HG03378 (cell line): ENCODE results near the gene PPDPF.
"Not testable (repeated sequence)": the region's sequence is repeated elsewhere in the genome, so short reads cannot be mapped to it uniquely, and the experiment has no call there.

ENCODE experiments used
- ATAC-seq: cut with Tn5 transposase; IDR thresholded peaks from one replicate; pipeline ENCODE4 v1.9.1; 2021; ENCODE audit warnings: mild to moderate bottlenecking, moderate library complexity; ENCODE audit not compliant: unreplicated experiment

PPDPF gene

DNA sequence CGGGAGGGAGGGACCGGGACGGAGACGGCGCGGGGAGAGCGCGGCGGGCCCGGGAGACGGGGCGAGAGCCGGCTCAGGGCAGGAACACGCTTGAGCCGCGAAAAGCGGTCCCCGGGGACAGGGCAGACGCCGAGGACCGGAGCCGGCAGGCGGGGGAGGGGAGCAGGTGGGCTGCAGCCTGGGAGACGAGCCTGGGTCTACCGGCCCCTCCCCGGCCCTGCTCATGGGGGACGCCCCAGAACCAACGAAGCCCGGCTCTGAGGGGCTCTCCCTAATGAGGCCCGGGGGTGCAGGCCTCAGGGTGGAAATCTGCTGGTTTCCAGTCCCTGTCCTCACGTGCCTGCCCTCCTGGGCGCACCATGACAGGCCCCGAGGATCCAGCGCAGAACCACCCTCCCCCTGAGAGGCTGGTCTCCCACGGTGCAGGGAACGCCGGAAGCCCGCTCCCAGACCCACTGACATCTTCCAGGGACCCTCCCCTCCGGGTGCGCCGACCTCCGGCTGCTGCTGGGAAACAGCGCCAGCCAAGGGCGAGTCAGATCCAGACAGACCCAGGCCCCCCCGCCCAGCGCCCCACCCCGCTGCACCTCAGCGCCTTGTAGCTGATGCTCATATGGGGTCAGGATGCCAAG, 21.1 kb upstream of the PPDPF start:
- no peak for ATAC-seq

DNA sequence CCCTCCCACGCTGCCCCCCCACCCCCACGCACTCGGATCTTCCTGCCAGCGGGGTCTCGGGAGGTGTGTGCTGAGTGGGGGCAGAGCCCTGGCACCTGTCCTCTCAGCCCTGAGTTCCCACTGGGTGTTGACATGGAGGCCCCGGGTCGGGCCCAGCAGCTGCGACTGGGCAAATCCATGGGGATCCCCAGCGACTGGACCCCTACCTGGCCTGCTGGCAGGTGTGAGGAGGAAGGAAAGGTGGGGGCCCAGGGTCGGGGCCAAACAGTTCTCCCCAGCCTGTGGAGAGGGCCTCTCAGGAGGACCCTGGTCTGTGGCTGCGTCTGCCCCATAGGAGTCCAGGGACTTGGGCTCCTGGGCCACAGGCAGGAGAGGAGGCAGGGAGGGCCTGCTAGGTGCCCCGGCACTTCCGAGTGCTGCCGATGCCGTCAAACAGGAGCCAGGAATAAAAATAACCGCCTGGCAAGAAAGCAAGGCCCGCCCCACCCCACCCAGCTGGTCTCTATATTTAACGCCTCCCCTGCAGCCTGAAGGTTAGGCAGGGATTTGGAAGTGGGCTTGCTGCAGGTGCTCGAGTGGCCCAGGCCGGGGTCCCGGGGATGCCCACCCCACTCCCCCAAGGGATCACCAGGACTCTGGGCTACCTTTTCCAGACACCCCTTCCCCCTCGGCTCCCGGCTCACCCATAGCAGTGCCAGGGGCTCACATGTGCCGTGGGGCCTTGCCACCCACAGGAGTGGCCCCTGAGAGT, 20.2 kb upstream of the PPDPF start:
- no peak for ATAC-seq

DNA sequence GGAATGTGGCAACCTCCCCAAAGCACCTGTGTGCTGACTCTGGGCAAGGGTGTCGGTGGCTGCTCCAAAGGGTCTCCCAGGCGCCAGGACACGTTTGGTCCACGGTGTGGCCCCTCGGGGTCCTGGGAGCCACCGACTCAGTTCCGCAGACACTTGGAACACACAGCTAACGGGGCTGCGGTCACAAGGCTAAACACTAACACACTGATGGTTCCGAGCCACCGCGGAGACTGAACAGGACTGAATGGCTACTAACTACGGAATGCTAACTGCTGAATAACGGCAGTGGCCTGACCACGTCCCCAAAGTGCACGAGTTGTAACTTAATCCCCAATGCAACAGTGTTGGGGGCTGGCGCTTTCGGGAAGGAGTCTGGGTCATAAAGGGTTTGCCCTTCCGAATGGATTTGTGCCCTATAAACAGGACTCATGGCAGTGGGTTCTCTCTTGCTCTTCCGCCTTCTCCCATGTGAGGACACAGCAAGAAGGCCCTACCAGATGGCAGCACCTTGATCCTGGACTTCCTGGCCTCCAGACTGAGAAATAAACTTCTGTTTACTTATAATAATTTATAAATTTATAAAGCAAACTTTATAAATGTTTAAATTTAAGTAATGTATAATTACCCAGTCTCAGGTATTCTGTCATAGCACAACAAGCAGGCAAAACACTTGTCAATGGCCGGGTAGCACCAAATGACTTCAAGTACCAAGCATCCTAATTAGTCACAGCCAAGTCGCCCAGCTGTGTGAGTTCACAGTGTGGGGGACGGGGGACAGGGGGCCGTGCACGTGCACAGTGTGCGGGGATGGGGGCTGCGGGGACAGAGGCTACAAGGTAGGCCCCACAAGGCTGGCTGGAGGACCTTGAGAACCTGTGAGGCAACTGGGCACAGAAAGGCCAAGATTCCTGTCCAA, 19.4 kb upstream of the PPDPF start:
- no peak for ATAC-seq

DNA sequence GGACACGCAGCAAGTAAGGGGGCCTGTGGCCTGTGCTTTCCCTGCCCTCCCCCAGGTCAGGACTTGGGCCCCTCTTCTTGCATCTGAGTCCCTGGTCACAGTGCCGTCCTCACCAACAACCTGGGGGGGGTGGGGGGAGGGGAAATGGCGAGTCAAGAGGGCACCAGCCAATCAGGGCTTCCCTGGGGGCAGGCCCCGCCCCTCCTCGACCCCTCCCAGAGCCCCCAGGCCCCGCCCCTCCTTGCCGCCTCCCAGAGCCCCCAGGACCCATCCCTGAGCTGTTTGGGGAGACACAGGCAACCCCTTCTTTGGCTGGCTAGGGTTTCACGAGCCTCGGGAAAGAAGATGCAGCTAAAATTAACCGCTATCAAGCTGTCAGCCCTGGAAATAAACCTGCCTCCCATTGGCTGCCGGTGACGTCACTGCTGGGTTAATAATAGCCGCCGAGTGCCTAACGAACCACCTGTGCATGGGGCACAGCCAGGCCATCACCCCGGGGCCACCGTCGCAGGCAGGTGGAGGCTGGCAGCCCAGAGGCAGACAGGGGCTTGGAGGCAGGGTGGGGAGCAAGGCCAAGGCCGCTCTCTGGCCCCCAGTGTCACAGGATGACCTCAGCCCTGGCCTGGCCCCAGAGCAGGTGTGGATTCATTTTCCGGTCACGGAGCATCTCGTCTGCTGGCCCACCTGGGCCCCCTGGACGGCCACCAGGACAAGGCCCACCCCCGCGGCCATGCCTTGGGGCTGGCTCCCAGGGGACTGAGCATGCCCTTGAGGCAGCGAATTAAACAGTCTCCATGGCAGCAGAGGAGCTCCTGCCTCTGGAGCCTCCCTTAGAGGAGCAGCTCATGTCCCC, 18.5 kb upstream of the PPDPF start:
- no peak for ATAC-seq

DNA sequence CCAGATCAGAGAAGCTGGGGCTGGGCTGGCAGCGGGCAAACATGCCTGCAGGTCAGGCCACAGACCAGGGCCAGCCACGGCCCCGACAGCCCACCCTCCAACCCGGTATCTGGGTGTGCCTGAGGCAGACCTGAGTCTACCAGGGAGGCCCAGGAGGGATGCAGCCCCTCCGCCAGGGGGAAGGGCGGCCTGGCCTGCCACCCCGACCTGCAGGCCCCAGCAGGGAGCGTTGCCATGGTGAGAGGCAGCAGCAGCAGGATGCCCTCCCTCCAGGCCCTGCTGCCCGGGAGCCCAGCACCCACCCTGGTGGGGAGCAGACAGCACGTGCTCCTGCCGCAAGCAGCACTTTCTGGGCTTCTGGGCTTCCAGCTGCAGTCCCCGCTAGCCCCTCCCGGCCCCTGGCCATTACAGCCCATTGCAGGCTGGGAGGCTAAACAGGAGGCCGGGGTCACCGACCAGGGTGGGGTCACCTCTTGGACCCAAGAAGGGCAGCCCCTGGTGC, 17.8 kb upstream of the PPDPF start:
- no peak for ATAC-seq

DNA sequence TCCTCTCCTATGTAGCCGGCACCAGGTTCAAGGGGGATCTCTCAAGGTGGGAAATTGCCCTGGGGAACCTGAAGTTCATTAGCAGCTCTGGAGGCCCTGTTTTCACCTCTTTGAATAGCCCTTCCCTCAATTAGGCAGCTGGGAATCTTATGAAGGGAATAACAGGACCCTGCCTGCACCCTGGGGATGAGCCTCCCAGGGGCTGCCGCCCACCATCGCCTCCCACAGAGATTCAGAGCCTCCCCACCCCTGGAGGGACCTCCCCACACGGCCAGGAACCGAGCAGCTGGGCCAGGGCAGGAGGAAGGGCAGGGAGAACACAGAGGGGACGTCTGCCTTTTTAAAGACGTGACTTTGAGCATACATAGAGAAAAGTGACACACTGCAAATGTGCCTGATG, 17.0 kb upstream of the PPDPF start:
- ATAC-seq = no peak

DNA sequence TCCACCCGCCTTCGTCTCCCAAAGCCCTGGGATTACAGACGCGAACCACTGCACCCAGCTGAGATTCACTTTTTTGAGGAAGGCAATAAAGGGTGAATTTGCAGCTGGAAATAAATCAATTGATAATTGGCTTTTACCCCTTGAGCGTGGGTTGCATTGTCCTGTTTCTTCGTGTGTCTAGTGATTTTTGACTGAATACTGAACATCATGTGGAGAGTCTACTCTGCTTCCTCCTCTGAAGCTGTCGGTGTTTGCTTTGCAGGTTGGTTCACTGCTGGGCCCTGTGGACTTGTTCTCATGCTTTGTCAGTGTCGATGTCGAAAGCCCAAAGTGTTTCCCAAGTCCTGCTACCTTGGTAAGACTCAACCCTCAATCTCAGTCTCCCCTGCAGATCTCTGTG, 15.9 kb upstream of the PPDPF start:
- no peak for ATAC-seq

DNA sequence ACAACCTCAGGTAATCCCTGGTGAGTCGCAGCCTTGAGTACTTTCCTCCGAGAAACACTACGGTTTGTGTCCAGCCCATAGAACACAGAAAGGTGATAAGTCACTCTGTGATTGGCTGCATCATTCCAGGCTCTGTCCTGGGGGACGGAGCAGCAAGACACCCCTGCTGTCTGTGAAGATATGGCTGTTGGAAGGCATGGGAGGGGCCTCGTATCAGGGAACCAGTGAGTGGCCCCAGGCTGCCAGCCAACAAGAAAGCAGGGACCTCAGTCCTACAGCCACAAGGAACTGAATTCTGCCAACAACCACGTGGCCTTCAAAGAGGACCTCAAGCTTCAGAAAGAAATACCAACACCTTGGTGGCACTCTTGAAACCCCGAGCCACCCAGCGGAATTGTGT, 15.3 kb upstream of the PPDPF start:
- no peak for ATAC-seq

DNA sequence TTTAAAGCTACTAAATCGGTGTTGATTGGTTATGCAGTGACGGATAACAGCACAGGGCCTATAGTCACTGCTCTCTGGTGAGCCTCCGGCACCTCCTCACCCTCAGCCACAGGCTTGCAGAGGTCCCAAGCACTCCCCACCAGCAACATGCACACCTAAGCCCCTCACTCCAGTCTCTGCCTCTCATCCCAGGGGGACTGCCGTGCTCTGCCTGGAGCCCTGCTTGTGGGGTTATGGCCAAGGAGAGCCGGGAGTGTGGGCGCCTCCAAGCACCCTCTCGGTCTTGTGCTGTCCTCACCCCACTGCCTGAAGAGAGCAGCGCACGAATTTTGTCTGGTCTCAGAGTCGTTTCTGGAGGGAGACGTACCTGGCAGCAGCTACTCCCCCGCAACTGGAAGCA, 14.8 kb upstream of the PPDPF start:
- ATAC-seq = no peak

DNA sequence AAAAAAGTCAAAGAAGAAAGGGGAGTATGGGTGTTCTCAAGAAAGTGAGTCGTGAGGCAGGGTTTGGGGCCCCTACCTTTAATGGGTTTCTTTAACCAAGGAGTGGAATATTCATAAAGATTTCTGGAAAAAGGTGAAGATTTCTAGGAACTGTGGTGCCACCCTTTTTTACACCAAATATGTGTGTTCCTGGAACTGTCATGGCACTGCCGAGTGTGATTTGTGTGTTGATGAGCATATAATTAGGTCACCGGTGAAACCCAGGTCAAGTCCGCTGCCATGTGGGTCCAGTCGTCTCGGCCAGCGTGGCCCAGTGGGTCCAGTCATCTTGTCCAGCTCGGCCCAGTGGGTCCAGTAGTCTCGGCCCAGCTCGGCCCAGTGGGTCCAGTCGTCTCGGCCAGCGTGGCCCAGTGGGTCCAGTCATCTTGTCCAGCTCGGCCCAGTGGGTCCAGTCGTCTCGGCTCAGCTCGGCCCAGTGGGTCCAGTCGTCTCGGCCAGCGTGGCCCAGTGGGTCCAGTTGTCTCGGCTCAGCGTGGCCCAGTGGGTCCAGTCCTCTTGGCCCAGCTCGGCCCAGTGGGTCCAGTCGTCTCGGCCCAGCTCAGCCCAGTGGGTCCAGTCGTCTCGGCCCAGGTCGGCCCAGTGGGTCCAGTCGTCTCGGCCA, 13.4 kb upstream of the PPDPF start:
- no peak for ATAC-seq

DNA sequence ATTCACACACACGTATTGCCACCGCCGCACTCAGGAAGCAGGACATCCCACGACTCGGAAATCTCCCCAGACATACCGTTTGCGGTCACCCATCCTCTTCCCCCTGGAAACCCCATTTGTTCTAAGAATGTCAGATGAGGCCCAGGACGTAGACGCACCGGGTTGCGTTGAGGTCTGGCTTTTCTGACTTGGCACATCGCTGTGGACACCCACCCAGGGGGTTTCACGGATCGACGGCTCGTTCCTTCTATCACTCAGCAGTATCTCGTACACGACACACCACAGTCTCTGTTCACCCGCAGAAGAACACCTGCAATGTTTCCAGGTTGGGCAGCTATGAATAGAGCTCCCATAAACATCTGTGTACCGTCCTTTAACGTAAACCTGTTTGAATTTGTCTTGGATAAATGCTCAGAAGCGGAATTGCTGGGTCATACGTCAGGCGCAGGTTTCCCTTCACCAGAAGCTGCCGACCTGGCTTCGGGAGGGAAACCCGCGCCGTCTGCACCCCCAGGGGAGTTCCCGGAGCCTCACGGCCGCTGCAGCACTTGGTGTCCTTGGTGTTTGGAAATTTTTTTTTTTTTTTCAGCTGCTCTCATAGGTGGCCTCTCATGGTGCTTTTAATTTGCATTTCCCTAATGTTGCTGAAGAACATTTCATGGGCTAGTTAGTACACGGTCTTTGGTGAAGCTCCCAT, 12.3 kb upstream of the PPDPF start:
- ATAC-seq = no peak

DNA sequence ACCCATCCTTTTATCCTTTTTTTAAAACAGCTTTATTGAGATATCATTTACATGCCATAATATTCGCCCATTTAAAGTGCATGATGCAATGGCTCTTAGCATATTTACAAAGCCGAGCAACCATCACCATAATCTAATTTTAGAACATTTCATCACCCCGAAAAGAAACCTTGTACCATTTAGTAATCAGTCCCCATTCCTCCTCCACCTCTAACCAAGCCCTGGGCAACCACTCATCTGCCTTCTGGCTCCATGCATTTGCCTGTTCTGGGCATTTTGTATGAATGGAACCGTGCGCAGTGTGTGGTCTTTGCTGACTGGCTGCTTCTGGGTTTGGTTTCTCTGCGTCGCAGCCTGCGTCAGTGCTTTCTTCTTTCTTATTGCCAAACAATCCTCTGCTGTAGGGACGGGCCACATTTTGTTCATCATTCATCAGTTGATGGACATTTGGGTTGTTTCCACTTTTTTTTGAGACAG, 11.4 kb upstream of the PPDPF start:
- ATAC-seq = no peak

DNA sequence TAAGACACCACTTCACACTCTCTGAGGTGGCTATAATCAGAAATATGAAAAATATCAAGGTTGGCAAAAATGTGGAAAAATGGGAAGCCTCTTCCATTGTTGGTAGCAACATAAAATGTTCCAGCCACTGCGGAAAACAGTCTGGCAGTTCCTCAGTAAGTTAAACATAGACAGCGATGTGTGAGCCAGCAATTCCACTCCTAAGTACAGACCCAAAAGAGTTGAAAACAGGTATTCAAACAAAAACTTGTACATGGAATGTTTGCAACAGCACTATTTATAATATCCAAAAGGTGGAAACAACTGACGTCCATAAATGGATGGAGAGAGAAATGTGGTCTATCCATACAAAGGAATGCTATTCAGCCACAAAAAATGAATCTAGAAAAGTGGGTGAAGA, 7.4 kb upstream of the PPDPF start:
- no peak for ATAC-seq

DNA sequence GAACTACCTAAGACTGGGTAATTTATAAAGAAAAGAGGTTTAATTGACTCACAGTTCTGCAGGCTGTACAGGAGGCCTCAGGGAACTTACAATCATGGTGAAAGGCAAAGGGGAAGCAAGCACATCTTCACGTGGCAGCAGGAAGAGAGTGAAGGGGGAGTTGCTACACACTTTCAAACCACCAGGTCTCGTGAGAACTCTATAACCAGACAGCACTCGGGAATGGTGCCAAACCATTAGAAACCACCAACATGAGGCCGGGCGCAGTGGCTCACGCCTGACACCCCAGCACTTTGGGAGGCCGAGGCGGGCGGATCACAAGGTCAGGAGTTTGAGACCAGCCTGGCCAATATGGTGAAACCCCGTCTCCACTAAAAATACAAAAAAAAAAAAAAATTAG, 6.0 kb upstream of the PPDPF start:
- ATAC-seq = not testable (repeated sequence)

DNA sequence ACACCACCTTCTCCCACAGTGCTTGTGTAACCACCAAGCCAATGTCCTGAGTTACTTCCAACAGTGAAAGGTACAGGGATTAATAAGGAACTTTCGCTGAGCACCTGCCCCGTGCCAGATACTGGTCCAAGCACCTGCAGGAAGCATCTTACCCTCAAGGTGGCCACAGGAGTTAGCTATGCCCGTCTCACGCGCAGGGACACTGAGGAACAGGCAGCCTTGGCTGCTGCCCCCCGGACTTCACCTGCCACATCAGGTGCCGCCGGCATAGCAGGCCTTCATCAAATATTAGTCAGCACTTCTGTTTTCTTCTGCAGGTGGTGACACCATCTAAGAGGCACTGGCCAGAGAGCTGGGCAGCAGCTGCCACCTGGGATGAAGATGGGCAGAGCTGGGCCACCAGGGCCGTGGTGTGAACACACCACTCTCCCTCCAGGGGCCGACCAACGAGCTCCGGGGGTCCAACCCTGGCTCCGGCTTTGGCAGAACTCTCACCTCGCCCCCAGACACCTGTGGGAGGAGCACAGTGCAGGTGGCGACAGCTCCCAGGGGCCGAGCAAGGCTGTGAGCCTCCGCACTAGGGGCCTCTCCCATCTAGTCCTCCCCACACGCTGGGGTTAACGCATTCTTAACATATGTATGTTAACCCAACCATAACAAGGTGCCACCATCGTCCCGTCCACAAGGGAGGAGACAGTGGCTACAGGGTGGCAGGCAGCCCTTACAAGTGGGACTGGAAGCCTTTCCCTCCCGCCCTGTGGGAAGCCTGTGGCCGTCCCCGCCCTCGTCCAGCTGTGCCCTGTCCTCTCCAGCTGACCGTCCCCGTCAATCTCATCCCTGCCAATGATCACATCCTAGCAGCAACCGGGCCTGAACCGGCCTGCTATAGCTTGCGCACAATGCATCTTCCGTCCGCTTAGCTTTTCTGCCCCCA, 2.9 kb upstream of the PPDPF start:
- ATAC-seq = no peak

DNA sequence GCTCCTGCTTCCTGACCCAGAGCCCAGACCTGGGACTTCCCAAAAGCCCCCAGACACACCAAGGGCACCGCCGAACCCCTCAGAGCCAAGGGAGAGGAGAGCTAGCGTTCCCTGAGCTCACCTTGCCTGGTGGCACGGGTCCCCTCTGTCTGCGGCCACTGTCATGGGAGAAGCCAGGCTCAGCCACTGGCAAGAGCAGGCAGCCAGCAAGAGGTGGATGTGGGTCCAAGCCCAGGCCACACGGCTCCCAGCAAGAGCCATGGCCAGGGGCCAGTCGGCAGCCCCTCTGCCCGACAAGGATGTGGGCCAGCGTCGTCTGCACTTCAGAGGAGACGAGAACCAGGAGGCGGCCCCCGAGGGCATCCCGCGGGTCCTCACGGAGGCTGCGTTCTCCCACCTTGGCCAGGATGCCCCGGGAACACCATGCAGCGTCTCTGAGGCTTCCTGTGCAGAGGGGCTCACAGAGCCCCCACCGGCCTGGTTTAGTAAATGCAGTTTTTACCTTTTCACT, 2.2 kb upstream of the PPDPF start:
- no peak for ATAC-seq

DNA sequence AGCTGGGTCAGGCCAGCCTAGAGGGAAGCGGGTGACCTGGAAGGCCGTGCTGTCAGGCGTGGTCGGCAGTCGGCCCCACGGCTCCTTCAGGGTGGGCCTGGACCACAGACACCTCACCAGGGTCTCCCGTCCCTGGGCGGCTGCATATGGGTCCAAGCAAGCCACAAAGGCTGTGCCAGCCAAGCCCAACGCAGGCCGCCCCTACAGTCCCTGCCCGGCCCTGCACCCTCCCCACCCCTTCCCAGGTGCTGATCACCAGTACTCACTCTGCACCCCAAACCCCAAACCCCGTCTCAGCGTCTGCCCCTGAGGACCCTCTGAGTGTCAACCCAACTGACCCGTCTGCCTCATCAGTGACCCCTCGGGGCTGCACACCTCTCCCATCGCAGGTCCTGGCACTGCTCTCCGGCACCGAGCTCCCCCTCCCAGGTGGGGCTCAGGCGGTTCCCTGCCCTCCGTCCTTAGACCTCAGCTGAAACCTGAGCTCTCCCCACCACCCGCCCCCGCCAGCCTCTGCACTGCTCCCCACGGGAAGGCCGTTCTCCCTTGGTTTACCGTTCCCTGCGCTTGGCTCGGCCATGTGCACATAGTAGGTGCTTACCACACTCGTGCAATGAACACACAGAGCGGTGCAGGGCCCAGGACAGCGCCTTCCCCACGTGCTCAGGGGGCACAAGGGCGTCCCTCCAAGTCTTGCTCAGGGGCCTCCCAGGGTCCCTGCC, 1.5 kb upstream of the PPDPF start:
- ATAC-seq = no peak
